Tibial artery (tissue), 4 donors: Measurements from ENCODE around the gene NTM.
"Not testable (repeated sequence)": the region's sequence is repeated elsewhere in the genome, so short reads cannot be mapped to it uniquely, and the experiment has no call there.

Source experiments
- DNase-seq, 2 donors: peaks; one replicate each; pipeline ENCODE4 v3.0.0-alpha.2; 2019
- H3K27ac ChIP-seq, 2 donors: fragments of 200-600 bp; sonication (generic) in 1 of 2; 1 replicate in 1 of 2; 2 replicates in 1 of 2; pipeline ENCODE4 v1.5.1; 2018 to 2019; ENCODE audit warnings: mild to moderate bottlenecking in 1 of 2
- H3K27me3 ChIP-seq, 2 donors: fragments of 200-600 bp; sonication (generic) in 1 of 2; one replicate each; pipeline versions ENCODE4 v1.5.1 to v1.6.0; 2016 to 2019
- H3K36me3 ChIP-seq, 3 donors: fragments of 200-600 bp; sonication (generic) in 2 of 3; one replicate each; pipeline ENCODE4 v1.5.1; 2016 to 2019; ENCODE audit warnings: mild to moderate bottlenecking in 2 of 3
- H3K4me1 ChIP-seq, 4 donors: fragments of 200-600 bp; sonication (generic) in 2 of 4; 1 replicate in 3 of 4; 2 replicates in 1 of 4; pipeline ENCODE4 v1.5.1; 2016 to 2019
- H3K4me3 ChIP-seq, 2 donors: fragments of 200-600 bp; sonication (generic) in 1 of 2; 1 replicate in 1 of 2; 2 replicates in 1 of 2; pipeline ENCODE4 v1.5.1; 2018 to 2019; ENCODE audit warnings: mild to moderate bottlenecking in 2 of 2
- H3K9me3 ChIP-seq, 3 donors: fragments of 200-600 bp; sonication (generic) in 1 of 3; one replicate each; pipeline ENCODE4 v1.5.1; 2016 to 2019
- CTCF ChIP-seq, 2 experiments: fragments of 200-600 bp in 1 of 2; fragments of 450-650 bp in 1 of 2; IDR thresholded peaks; one replicate each; pipeline ENCODE4 v1.5.1; 2017 to 2019; ENCODE audit warnings: antibody characterized with exemption in 2 of 2, mild to moderate bottlenecking in 1 of 2, moderate library complexity in 1 of 2
- intact Hi-C: fragments of 100-400 bp; cut with DNase I; formaldehyde crosslinking; loops from one replicate; pipeline ENCODE4 v1.15.0; 2023; ENCODE audit warnings: low total_unique reads

Gene NTM

DNA sequence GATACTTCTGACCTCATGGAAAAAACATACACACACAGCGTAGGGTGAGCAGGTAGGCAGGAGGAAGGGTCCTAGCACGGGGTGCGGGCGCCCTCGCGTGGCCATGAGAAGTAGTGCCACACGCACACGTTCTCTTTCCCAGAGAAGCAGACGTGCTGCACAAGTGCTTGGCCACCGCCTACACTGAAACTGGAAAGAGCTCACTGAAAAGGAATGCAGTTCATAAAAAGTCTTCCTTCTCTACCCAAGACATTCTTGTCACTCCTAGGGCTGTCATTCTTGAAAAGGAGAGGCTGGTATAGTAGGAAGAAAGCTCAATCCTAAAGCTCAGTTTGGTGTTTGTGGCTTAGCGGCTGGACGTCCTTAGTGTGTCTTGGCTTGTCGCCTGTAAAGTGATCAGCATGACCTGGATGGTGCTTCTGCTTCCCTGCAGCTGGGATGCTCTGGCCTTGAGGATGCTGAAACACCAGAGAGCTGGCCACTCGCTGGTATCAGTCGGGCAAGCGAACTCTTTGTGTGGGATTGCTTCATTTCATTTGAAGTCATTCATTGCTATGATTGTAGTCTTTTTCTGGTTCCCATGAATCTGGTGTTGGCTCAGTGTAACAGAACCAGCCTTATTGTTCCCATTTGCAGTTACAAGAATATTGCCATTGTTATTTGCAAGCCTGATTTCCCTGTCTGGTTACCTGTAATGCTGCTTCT lies 303.8 kb downstream of the NTM start:
- no peaks in the 10 kb centered on the region for H3K9me3 ChIP-seq
- intact Hi-C loops: loop anchor here (10.0 kb wide), 1 partner anchor 749 kb away; no protein-coding TSS in a partner anchor
- peak; percentile 67 to 87 for TF ChIP-seq CTCF (IDR thresholded peaks at IDR 0.05)
- DNase-seq: peak in 1 of 2 donors; percentile 41
- no peak overlapping the region for H3K27ac ChIP-seq
- H3K4me3 ChIP-seq: no peak overlapping the region
- H3K27me3 ChIP-seq: peaks cover 0 to 3% of the 10 kb centered on the region in 2 donors
- H3K36me3 ChIP-seq: no peaks in the 10 kb centered on the region
- no peaks in the 10 kb centered on the region for H3K4me1 ChIP-seq

- H3K4me3 ChIP-seq: no peak overlapping the region
- H3K36me3 ChIP-seq: no peaks in the 10 kb centered on the region
- peaks cover 0 to 3% of the 10 kb centered on the region in 2 donors for H3K27me3 ChIP-seq
- H3K4me1 ChIP-seq: no peaks in the 10 kb centered on the region
- TF ChIP-seq CTCF (IDR thresholded peaks at IDR 0.05): no peak
- H3K9me3 ChIP-seq: no peaks in the 10 kb centered on the region
- no peak overlapping the region for H3K27ac ChIP-seq
- intact Hi-C loops: loop anchor here (10.0 kb wide), 1 partner anchor 751 kb away; no protein-coding TSS in a partner anchor
- DNase-seq: peak in 1 of 2 donors; percentile 11
Measured at GRCh38 chr11:131675121-131675888, 304.9 kb downstream of the NTM start.

DNA sequence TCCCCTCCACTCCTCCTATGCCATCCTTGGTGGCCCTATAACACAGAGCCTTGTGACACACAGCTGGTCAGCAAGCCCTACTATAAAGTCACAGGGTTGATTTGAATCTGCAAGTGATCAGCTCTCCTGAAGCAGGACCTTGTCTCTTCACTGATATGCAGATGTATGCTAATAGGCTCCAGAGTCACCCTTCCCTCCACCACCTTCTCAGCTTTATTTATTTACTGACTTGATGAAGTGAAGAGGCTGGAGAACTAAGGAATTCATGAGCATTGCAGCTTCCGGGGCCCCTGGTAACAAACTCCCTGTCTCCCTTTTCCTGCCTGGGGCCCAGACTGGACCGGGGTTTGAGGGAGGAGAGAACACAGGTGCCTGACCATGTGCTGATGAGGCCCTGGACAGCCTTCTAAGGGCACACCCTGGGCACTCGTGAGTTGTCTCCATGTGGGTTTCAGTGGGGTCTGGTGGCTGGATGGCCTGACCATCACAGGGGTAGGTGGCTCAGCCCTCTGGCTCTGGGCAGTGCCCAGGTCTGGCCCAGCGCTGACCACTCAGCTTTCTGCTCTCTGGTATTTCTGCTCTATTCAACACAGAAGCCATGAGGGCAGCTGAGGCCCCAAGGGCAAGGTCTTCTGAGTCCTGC lies 307.5 kb downstream of the NTM start:
- Histone ChIP-seq H3K9me3 (no peaks in the 10 kb centered on the region), H3K27ac (no peak overlapping the region), H3K4me1 (no peaks in the 10 kb centered on the region), H3K4me3 (no peak overlapping the region), H3K27me3 (peaks cover 0 to 13% of the 10 kb centered on the region in 2 donors), H3K36me3 (no peaks in the 10 kb centered on the region)
- DNase-seq: peak in 1 of 2 donors; percentile 28
- no peak for TF ChIP-seq CTCF (IDR thresholded peaks at IDR 0.05)
- intact Hi-C loops: loop anchor here (10.0 kb wide), 1 partner anchor 753 kb away; no protein-coding TSS in a partner anchor

- no peaks in the 10 kb centered on the region for H3K4me1 ChIP-seq
- H3K27me3 ChIP-seq: peaks cover 0 to 21% of the 10 kb centered on the region in 2 donors
- TF ChIP-seq CTCF (IDR thresholded peaks at IDR 0.05): no peak
- DNase-seq: peak in 1 of 2 donors; percentile 28
- H3K27ac ChIP-seq: no peak overlapping the region
- intact Hi-C loops: loop anchor here (10.0 kb wide), 1 partner anchor 754 kb away; no protein-coding TSS in a partner anchor
- H3K9me3 ChIP-seq: no peaks in the 10 kb centered on the region
- no peak overlapping the region for H3K4me3 ChIP-seq
- no peaks in the 10 kb centered on the region for H3K36me3 ChIP-seq
Measured at GRCh38 chr11:131678658-131679340, 308.4 kb downstream of the NTM start.

DNA sequence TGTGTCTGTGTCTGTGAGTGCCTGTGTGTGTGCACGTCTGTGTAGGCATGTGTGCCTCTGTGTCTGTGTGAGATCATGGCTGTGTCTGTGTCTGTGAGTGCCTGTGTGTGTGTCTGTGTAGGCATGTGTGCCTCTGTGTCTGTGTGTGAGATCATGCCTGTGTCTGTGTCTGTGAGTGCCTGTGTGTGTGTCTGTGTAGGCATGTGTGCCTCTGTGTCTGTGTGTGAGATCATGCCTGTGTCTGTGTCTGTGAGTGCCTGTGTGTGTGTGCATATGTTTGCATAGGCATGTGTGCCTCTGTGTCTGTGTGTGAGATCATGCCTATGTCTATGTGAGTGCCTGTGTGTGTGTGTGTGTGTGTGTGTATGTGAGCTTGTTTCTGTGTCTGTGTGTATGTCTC lies 310.0 kb downstream of the NTM start:
- H3K36me3 ChIP-seq, intact Hi-C loops: not testable (repeated sequence)

More for the DNA sequence above, 310.0 kb downstream of the NTM start:
- peak in 1 of 2 donors; percentile 20 for DNase-seq
- H3K27ac ChIP-seq, H3K4me1 ChIP-seq, H3K4me3 ChIP-seq, H3K9me3 ChIP-seq: not testable (repeated sequence)
- H3K27me3 ChIP-seq: peaks cover 0 to 37% of the 10 kb centered on the region in 2 donors
